GM21825 (cell line): ENCODE measurements around the gene BRSK1.

ENCODE experiments used
- ATAC-seq: cut with Tn5 transposase; IDR thresholded peaks from one replicate; pipeline ENCODE4 v1.9.1; 2021; ENCODE audit warnings: mild to moderate bottlenecking, moderate library complexity; ENCODE audit not compliant: unreplicated experiment

Gene BRSK1

DNA sequence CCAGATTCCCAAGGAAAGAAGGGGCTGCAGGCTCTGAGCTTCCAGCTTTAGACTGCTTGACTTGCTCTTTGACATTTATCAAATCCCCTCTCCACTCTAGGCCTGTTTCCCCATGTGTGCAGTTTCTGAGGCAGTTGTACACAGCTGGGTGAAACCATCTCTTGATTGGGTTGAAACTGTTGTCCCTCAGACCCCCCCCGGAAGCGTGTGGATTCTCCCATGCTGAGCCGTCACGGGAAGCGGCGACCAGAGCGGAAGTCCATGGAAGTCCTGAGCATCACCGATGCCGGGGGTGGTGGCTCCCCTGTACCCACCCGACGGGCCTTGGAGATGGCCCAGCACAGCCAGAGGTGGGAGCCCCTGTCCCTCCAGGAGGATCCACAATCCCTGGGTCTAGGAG lies 19.7 kb downstream of the BRSK1 start:
- ATAC-seq = no peak

DNA sequence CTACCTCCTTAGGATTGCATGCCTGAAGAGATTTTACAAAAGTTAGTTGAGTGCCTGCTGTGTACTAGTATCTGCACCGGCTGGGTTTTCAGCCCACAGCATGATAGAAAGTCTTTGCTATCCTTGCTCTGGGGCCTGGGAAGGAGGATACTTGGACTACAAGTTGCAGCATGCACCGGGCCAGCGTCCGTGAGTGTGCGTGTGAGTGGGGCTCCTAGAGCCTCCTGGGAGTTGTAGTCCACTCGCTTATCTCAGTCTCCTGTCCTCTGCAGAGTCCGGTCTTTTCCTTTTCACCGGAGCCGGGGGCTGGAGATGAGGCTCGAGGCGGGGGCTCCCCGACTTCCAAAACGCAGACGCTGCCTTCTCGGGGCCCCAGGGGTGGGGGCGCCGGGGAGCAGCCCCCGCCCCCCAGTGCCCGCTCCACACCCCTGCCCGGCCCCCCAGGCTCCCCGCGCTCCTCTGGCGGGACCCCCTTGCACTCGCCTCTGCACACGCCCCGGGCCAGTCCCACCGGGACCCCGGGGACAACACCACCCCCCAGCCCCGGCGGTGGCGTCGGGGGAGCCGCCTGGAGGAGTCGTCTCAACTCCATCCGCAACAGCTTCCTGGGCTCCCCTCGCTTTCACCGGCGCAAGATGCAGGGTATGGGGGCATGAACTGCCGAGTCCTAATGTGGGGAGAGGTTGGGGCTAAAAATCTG lies 20.6 kb downstream of the BRSK1 start:
- ATAC-seq = no peak

DNA sequence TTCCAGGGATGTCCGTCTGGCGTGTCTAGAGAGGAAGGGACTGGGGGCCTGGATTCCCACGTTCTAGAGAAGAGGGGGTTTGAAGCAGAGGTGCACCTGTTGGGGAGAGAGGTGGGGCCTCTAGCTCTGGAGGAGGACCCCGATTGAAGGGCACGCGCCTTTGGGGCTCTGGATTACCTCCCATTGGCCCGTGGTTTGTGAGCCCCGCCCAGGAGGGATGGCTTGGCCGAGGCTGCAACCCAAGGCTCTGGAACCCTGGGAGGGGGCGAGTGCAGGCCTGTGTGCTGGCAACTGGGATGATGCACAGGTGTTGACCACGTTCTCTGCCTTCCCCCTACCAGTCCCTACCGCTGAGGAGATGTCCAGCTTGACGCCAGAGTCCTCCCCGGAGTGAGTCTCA lies 21.2 kb downstream of the BRSK1 start:
- no peak for ATAC-seq

DNA sequence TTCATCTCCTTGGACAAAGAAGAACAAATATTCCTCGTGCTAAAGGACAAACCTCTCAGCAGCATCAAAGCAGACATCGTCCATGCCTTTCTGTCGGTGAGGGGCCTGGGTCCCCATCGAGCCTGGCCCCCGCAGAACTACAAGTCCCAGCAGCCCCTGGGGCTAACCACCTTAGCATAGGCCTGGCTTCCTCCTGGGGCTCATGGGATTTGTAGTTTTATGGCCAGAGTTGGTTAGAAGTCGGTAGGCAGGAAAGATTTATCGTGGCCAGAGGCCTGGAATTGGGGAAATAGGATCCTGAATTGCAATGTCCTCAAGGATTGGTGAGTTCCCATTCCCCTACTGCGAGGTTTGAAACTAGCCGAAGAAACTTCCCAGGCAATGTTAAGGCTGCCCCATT lies 21.7 kb downstream of the BRSK1 start:
- no peak for ATAC-seq

DNA sequence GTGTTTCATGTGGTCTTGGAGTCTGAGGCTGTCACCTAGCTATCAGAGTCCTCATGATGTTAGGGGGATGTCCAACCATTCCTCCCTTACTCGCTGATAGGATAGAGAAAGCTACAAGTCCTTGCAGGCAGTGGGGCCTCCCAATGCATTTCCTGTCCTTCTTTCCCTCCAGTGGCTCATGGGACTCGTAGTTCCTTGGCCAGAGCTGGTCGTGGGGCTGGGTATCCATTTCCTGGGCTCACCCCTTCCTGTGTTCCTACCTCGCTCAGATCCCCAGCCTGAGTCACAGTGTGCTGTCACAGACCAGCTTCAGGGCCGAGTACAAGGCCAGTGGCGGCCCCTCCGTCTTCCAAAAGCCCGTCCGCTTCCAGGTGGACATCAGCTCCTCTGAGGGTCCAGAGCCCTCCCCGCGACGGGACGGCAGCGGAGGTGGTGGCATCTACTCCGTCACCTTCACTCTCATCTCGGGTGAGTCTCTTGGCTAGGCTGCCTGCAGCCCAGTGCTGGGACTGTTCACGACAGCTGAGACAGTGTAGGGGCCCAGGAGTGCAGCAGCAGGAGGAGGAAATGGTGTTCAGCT lies 22.3 kb downstream of the BRSK1 start:
- no peak for ATAC-seq

DNA sequence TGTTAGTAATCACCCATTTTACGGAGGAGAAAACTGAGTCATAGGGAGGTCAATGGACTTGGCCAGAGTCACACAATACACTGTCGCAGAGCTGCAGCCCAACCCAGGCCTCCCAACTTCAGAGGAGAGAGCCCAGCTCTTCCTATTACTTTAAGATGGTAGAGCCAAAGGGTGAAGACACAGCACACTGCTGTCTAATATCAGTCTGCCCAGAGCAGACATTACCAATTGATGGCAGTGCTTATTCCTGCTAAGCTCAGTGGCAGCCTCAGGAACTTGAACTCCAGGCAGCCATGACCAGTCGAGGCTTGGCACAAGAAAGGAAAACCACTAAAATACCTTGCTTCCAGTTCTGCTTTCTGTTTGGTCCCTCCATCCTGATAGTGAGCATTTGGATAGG lies 22.9 kb downstream of the BRSK1 start:
- no peak for ATAC-seq

DNA sequence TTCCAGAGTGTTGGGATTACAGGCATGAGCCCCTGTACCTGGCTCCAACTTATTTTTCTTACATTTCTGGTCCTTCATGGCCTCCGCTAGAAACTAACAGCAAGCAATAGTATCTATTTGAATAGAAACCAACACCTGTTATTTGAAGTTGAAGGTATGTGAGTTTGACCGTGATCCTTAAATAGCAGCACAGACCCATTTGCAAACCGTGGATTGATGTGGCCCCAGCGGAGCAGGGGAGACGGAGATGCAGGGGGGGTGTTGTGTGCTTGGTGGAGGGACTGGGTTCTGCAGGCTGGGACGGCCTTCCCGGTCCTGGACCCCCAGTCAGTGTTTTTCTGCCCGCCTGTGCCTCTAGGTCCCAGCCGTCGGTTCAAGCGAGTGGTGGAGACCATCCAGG lies 24.5 kb downstream of the BRSK1 start:
- no peak for ATAC-seq

DNA sequence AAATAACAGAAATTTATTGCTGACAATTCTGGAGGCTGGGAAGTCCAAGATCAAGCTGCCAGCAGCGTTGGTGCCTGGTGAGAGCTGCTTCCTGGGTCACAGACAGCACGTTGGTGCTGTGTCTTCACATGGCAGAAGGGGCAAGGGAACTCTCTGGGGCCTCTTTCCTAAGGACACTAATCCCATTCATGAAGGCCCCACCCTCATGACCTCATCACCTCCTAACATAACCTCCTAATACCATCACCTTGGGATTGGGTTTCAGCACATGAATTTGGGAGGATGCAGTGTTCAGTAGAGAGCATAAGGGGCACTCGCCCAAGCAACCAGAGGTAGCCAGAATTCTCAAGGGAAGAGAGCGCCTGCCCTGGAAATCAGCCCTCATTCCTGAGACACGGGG lies 25.7 kb downstream of the BRSK1 start:
- ATAC-seq = no peak

DNA sequence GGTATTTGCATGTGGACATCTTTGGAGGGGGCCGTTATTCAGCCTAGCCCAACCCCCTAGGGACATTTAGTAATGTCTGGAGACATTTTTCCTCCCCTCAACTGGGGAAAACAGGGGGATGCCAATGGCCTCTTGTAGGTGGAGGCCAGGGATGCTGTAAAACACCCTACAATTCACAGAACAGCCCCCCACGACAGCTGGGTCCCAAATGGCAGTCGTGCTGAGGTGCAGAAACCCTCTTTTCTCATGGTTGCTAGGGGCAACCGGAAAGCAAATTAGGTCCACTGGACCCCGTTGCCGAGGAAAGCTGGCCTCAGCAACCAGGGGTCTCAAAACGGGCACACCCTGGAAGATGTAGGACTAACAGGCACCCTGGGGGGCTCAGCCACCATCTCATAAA lies 26.7 kb downstream of the BRSK1 start:
- ATAC-seq = no peak

DNA sequence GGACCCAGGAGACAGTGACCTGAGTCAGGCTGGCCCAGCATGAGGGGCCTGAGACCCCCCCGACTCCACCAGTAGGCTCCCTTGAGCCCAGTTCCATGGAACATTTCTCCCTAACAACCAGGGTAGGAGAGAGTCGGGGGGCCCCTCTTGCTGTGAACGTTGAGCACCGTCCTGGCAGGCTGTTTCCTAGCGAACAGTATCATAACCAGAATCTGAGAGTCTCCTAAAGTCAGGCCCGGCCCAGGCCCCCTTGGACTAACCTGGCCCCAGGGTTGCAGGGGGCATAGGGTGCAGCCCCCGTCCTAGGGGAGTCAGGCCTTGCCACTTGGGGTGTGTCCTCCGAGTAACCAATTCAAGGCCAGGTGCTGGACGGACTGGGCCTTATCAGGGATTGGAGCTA lies 27.6 kb downstream of the BRSK1 start:
- no peak for ATAC-seq

DNA sequence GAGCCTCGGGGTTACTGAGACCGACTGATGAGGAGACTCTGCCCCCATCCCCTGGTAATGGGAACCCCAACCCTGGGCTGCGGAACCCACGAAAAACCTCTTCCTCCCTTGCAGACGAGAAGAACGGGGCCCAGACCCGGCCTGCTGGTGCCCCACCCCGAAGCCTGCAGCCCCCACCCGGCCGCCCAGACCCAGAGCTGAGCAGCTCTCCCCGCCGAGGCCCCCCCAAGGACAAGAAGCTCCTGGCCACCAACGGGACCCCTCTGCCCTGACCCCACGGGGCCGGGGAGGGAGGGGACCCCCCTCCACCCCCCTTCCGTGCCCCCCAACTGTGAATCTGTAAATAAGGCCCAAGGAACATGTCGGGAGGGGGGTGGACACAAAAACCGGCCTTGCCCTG lies 28.0 kb downstream of the BRSK1 start:
- ATAC-seq = no peak

DNA sequence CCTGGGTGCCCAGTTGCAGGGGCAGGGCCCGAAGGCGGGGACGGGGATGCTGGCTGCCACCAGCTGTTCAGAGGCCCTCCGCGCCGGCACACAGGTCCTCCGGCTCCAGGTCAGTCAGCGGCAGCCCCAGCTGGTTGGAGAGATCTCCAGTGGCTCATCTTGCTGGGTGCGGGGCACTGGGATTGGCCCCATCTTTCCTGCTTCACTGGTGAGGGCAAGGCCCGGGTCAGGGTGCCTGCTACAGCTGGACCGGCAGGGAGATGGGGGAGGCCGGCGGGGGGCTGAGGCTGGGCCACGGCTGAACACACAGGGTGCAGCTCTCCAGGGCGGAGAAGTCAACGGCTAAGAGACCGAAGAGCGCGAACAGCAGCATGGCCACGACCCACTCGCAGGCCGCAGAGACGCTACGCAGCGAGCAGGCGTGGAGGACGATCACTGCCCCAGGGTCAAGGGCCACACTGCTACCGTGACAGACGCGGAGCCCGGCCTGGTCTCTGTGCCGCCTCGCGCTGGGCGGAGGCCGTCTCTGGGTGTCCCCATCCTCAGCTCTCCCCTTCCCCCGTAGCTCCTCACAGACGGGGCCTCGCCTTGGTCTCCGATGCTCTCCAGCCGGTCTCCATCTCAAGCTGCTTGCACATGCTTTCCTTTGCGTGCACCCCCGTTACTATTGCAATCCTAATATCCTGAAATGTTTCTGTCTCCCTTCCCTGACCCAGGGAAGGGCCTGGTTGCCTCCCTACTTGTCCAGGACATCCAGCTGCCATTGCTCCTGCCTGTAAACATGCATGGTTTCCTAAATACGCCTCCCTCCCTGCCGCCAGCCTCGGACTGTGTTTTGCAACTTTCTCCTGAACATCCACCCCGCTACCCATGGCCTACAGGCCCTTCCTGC lies 29.1 kb downstream of the BRSK1 start:
- no peak for ATAC-seq

DNA sequence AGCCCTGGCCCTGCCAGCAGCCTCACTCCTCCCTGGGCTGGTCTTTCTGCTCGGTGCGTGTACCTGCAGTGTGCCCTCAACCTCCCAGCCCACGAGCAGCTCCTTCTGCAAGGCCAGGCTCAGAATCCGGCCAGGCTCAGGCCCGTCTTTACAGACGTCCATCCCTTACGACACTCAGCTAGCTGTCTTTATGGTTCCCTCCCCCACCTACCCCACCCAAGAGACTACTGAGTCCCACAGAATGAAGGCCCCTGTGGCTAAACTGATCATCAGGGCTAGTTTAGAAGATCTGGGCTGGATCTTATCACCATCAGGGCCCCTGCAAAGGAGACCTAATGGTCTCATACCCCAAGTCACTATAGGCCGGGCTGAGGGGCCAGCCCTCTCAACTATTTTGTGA lies 30.6 kb downstream of the BRSK1 start:
- no peak for ATAC-seq

DNA sequence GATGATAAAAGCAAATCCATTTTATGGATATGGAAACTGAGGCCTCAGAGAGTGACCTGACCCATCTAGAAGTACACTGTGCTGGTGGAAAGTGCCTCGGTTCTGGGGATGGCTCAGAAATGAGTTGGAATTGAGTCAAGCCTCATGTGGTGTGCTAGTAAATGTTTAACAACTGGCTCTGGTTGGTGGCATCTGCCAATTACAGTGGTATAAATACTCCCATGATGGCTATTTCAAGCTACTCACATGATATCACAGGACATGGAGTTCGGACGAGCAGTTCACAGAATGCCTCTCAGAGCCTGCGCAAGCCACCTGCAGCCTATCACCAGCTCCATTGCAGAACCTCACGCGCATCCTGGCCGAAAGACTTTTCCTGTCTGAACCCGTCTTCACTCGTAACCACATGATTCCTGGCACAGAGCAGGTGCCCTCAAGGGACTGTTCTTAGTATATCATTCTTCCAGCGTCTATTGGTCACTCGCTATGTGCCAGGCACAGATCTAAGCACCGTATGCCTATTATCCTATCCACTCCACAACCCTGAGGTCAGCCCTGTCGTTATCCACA lies 32.2 kb downstream of the BRSK1 start:
- ATAC-seq = no peak

DNA sequence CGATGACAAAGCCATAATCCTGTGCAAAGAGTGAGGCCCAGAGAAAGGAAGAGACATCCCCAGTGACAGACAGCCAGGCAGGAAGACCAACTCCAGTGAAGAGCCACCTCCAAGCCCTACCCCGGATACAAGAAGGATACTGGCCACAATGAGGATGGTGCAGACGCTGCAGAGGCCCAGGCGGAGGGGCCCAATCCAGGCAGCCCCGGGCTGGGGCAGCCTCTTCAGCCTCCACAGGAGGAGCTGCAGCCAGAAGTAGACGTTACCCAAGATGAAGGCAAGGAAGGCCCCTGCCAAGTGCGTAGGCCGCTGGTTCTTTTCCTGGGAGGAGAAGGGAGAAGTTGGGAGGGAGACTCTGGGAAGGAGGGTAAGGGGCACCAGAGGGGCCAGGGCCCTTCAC lies 32.8 kb downstream of the BRSK1 start:
- ATAC-seq = no peak

DNA sequence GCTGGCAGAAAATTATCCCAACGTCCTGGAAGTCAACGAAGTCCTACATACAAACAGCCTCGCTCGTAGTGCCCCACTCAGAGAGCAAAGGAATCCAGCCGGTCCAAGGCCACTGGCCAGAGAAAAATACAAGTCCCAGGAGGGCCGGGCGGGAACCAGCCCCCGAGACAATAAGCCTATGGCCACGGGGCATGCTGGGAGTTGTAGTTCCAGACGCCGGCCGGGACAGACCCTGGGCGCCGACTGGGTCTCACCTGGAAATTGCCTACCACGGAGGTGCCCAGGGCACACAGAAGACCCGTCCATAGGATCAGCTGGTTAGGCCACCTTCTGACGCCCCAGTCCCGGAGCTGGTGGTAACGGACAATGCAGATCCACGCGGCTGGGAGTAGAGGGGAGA lies 36.0 kb downstream of the BRSK1 start:
- ATAC-seq = no peak

DNA sequence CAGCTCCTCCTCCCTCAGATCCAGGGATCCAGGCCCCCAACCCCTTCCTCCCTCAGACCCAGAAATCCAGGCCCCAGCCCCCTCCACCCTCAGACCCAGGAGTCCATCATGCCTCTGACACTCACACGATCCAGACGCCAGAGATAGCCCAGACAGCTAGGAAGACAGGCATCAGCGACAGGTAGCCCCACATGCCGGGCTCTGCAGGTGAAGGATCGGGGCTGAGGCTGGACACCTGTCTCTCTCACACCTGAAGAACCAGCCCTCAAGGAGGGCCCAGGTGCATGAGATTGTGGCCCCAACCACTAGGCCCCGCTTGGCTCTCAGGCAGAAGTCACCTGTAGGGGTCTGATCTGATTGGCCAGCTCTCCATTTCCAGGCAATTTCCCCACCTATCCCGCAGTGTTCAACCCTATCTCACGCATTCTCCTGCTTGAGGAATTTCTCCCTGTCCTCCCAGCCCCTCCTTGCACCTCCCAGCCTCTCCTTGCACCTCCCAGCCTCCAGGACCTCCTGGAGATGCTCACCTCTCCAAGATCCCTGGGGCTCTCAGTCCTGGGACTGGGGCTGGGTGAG lies 37.1 kb downstream of the BRSK1 start:
- ATAC-seq = no peak

DNA sequence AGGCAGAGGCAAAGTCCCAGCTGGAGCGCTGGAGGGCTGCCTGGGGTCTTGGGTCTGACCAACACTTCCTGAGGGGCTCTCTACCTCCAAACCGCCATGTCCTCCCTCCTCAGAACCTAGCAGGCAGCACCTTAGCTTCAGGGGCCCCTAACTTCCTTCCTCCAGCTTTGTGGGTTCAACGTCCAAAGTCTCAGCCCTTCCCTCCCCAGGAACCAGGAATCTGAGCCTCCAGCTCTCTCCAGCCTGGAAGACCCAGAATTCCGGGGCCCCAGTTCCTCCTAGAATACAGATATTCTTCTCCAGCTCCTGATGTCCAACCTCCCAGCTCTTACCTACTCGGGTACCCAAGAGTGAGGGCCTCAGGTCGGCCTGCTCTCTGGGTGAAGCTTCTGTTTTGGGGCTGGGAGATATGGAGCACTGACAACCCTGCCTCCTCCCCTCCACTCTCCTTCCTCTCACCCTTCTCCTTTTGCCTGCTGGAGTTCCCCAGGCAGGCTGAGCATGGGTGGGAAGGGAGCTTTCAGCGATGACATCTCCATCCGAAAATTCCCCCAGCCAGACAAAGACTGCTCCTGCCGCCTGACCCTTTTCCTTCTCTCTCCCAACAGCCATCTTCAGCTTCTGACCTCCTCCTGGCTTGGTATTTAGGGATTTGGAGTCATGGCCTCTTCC lies 37.8 kb downstream of the BRSK1 start:
- no peak for ATAC-seq

DNA sequence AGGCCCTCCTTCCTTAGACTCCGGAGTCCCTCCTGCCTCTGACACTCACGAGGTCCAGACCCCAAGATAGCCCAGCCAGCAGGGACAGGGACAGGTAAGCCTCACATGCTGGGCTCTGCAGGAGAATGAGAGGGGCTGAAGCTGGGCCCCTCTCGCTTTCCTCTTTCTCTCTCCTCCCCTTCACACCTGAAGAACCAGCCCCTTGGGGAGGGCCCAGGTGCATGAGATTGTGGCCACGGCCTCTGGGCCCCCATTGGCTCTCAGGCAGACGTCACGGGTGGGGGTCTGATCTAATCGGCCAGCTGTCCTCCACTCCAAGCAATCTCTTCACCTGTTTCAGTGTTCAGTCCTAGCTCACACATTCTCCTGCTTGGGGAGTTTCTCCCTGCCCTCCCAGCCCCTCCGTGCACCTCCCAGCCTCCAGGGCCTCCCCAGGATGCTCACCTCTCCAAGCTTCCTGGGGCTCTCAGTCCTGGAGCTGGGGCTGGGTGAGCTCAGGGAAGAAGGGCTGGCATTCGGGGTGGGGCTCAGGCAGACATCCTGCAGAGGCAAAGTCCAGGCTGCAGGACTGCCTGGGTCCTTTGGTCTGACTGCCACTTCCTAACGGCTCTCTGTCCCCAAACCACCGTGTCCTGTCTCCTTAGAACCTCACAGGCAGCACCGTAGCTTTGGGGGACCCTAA lies 38.5 kb downstream of the BRSK1 start:
- no peak for ATAC-seq

DNA sequence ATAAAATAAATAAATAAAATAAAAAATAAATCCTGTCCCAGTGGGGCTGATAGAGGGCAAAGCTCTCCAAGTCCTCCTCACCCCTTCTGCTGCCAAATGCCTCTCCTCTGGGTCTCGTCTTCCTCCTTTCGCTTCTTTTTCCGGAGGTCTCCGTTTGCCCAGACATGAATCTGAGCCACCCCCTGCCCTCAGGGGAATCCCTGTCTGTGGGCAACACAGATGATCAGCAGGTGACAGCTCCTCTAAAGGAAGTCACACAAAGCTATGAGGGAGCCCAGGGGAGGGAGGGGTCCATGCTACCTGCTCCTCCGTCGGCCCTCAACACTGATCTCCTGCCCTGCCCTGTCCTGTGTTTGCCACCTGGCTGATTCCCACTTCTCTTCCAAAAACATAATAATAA lies 40.9 kb downstream of the BRSK1 start:
- ATAC-seq = no peak
